K562 (cell line): ENCODE measurements around the gene NRXN3. TPM values are rescaled to one million over a fixed set of nuclear protein-coding genes. Genes with fewer than 3 reads are reported as not detected.

ENCODE experiments used
- ATAC-seq: fragments of 200-7000 bp; cut with Tn5 transposase; 3 replicates; pipeline ENCODE4 v1.9.1; 2020; ENCODE audit warnings: moderate library complexity
- BruUV-seq: library from RNA; stranded (reverse); fragments of 400-500 nt; replicated peaks from 2 replicates; lab custom pipeline; 2021; lab: Mats Ljungman, UMichigan
- CTCF ChIA-PET: fragments of 300-600 bp; formaldehyde crosslinking; extraction: SDS; loops from one replicate; lab custom pipeline; 2021; ENCODE audit warnings: low intra/inter-chr PET ratio; lab: Yijun Ruan, JAX
- POLR2A ChIA-PET: fragments of 300-600, 350-650 bp; sonication (Branson Sonifier 250); formaldehyde crosslinking; extraction: SDS; loops from one replicate; lab custom pipeline; 2021; ENCODE audit warnings: antibody characterized with exemption, inconsistent platforms; lab: Yijun Ruan, JAX
- DNase-seq, 4 experiments: peaks; one replicate each; pipeline versions ENCODE4 v3.0.0 to v3.0.0-alpha.2; 2011 to 2018; ENCODE audit warnings: low spot score in 3 of 4, mixed read lengths in 3 of 4; ENCODE audit errors: extremely low read depth in 1 of 4
- FAIRE-seq: peaks from 2 replicates; lab custom pipeline; 2011; peaks lifted over from hg19 to GRCh38; lab: Jason Lieb, UNC
- H2AFZ ChIP-seq: 2 replicates; pipeline ENCODE4 v1.6.0; 2011; ENCODE audit warnings: low read depth, low read length, control low read depth, inconsistent platforms
- H3K27ac ChIP-seq: fragments of 200-600 bp; 3 replicates; pipeline ENCODE4 v1.8.0; 2011; ENCODE audit warnings: low read depth, mild to moderate bottlenecking, control low read depth, inconsistent platforms, low read length, moderate library complexity, mixed read lengths; ENCODE audit errors: extremely low read depth
- H3K27me3 ChIP-seq, 2 experiments: fragments of 300-600 bp in 1 of 2; 2 replicates in 1 of 2; 3 replicates in 1 of 2; pipeline versions ENCODE4 v1.6.0 to v1.8.0; 2011; ENCODE audit warnings: inconsistent platforms in 2 of 2, low read length in 2 of 2, mild to moderate bottlenecking in 1 of 2, mixed read lengths in 1 of 2, moderate library complexity in 1 of 2; ENCODE audit not compliant: control insufficient read depth in 2 of 2, insufficient read depth in 2 of 2
- H3K36me3 ChIP-seq: fragments of 300-600 bp; 3 replicates; pipeline ENCODE4 v1.8.0; 2011; ENCODE audit warnings: mild to moderate bottlenecking, low read length, inconsistent platforms; ENCODE audit not compliant: control insufficient read depth, insufficient read depth
- H3K4me1 ChIP-seq, 2 experiments: fragments of 200-600 bp in 1 of 2; replicated peaks in 1 of 2; 2 replicates in 1 of 2; 3 replicates in 1 of 2; pipeline versions ENCODE4 v1.5.1 to v1.8.0; 2011; ENCODE audit warnings: inconsistent platforms in 2 of 2, low read length in 2 of 2, mild to moderate bottlenecking in 1 of 2, mixed read lengths in 1 of 2, moderate library complexity in 1 of 2; ENCODE audit not compliant: control insufficient read depth in 2 of 2, insufficient read depth in 2 of 2
- H3K4me2 ChIP-seq: 2 replicates; pipeline ENCODE4 v1.6.1; 2011; ENCODE audit warnings: low read length, control low read depth, inconsistent platforms, mixed read lengths; ENCODE audit not compliant: insufficient read depth
- H3K4me3 ChIP-seq: fragments of 200-600 bp; sonication (generic), shearing (Covaris generic); 2 replicates; pipeline ENCODE4 v1.5.1; 2016; ENCODE audit warnings: control low read depth, inconsistent platforms
- H3K79me2 ChIP-seq: fragments of 200-600 bp; 3 replicates; pipeline ENCODE4 v1.8.0; 2011; ENCODE audit warnings: low read length, inconsistent platforms; ENCODE audit not compliant: control insufficient read depth, insufficient read depth
- H3K9ac ChIP-seq, 2 experiments: 2 replicates each; pipeline versions ENCODE4 v1.6.0 to v1.6.1; 2011; ENCODE audit warnings: low read depth in 2 of 2, low read length in 2 of 2, control low read depth in 1 of 2, inconsistent platforms in 1 of 2, mild to moderate bottlenecking in 1 of 2, mixed read lengths in 1 of 2; ENCODE audit not compliant: insufficient read depth in 1 of 2
- H3K9me1 ChIP-seq: one replicate; pipeline ENCODE4 v1.6.0; 2011; ENCODE audit warnings: inconsistent platforms, mild to moderate bottlenecking, low read length, moderate library complexity; ENCODE audit not compliant: control insufficient read depth, insufficient read depth
- H3K9me3 ChIP-seq: replicated peaks from 2 replicates; pipeline ENCODE4 v1.5.1; 2011; ENCODE audit warnings: low read depth, low read length, inconsistent platforms; ENCODE audit not compliant: control insufficient read depth, insufficient read depth
- H4K20me1 ChIP-seq: replicated peaks from 2 replicates; pipeline ENCODE4 v1.6.1; 2011; ENCODE audit warnings: low read length, inconsistent platforms, mixed read lengths; ENCODE audit not compliant: control insufficient read depth, insufficient read depth
- BRD9 ChIP-seq: fragments of 450-650 bp; IDR thresholded peaks from 2 replicates; pipeline ENCODE4 v1.6.1; 2018; ENCODE audit warnings: low read depth; ENCODE audit not compliant: partially characterized antibody
- CBFA2T3 ChIP-seq: fragments of 450-650 bp; IDR thresholded peaks from 2 replicates; pipeline ENCODE4 v1.6.1; 2017
- ELF1 ChIP-seq: fragments of 200-800 bp; sonication (Bioruptor generic); IDR thresholded peaks from 2 replicates; pipeline ENCODE4 v1.6.1; 2016; ENCODE audit warnings: missing genetic modification characterization, missing compliant biosample characterization
- GABPB1 ChIP-seq: sonication (generic); formaldehyde crosslinking; IDR thresholded peaks from 2 replicates; pipeline ENCODE4 v1.8.0; 2022; ENCODE audit warnings: mild to moderate bottlenecking, missing genetic modification reagents
- JUND ChIP-seq, 2 experiments: IDR thresholded peaks; 2 replicates in 1 of 2; 3 replicates in 1 of 2; pipeline ENCODE4 v1.6.1; 2011; ENCODE audit warnings: borderline replicate concordance in 2 of 2, low read depth in 2 of 2, low read length in 2 of 2, improper control_type of control experiment in 1 of 2, missing biosample characterization in 1 of 2, missing genetic modification characterization in 1 of 2, missing genetic modification reagents in 1 of 2
- KLF10 ChIP-seq: fragments of 250-450 bp; sonication (Bioruptor Pico); IDR thresholded peaks from 2 replicates; pipeline ENCODE4 v1.6.1; 2021; ENCODE audit warnings: matching md5 sums
- NCOA6 ChIP-seq: fragments of 450-650 bp; IDR thresholded peaks from 2 replicates; pipeline ENCODE4 v1.6.1; 2017; ENCODE audit warnings: mild to moderate bottlenecking
- NUFIP1 ChIP-seq: fragments of 450-650 bp; IDR thresholded peaks from 2 replicates; pipeline ENCODE4 v1.6.1; 2018; ENCODE audit not compliant: partially characterized antibody
- OTX1 ChIP-seq: fragments of 450-650 bp; formaldehyde crosslinking; IDR thresholded peaks from 2 replicates; pipeline ENCODE4 v1.4.0; 2022; ENCODE audit warnings: mild to moderate bottlenecking
- PHB ChIP-seq: fragments of 250-450 bp; sonication (Bioruptor Pico); IDR thresholded peaks from 2 replicates; pipeline ENCODE4 v1.5.0; 2021
- SFPQ ChIP-seq: fragments of 200-400 bp; formaldehyde crosslinking; IDR thresholded peaks from 2 replicates; pipeline ENCODE4 v1.6.1; 2017; ENCODE audit warnings: mild to moderate bottlenecking, low read depth, low read length, moderate library complexity
- SMAD3 ChIP-seq: fragments of 450-650 bp; formaldehyde crosslinking; conservative IDR thresholded peaks from 2 replicates; pipeline ENCODE4 v1.4.0; 2020; ENCODE audit warnings: mild to moderate bottlenecking
- SMARCC2 ChIP-seq: fragments of 450-650 bp; IDR thresholded peaks from 2 replicates; pipeline ENCODE4 v1.6.1; 2017; ENCODE audit warnings: antibody characterized with exemption, moderate library complexity, mild to moderate bottlenecking, low read depth
- SMC3 ChIP-seq: conservative IDR thresholded peaks from 2 replicates; pipeline ENCODE4 v1.6.1; 2011; ENCODE audit warnings: low read depth, low read length, improper control_type of control experiment; ENCODE audit not compliant: insufficient read depth
- TAF1 ChIP-seq: IDR thresholded peaks from 2 replicates; pipeline ENCODE4 v1.6.1; 2011; ENCODE audit warnings: mild to moderate bottlenecking, low read length, moderate library complexity; ENCODE audit not compliant: insufficient read depth, control insufficient read depth, severe bottlenecking; ENCODE audit errors: extremely low read depth
- TSC22D4 ChIP-seq: fragments of 450-650 bp; IDR thresholded peaks from 2 replicates; pipeline ENCODE4 v1.6.1; 2016; ENCODE audit warnings: missing genetic modification characterization, missing biosample characterization, control low read depth
- ZFP91 ChIP-seq: sonication (generic); formaldehyde crosslinking; IDR thresholded peaks from 2 replicates; pipeline ENCODE4 v1.8.0; 2022; ENCODE audit warnings: mild to moderate bottlenecking, missing genetic modification reagents
- ZNF445 ChIP-seq: fragments of 250-450 bp; sonication (Bioruptor Pico); IDR thresholded peaks from 2 replicates; pipeline ENCODE4 v1.4.0; 2020; ENCODE audit warnings: low read depth, mild to moderate bottlenecking, moderate library complexity
- ZNF75A ChIP-seq: fragments of 450-650 bp; formaldehyde crosslinking; IDR thresholded peaks from 2 replicates; pipeline ENCODE4 v1.4.0; 2020; ENCODE audit warnings: mild to moderate bottlenecking
- ZZZ3 ChIP-seq: fragments of 450-650 bp; IDR thresholded peaks from 2 replicates; pipeline ENCODE4 v1.6.1; 2016; ENCODE audit warnings: antibody characterized with exemption, mild to moderate bottlenecking, moderate library complexity
- WGBS: fragments of 100-300 bp; shearing (Covaris generic); methylation state at CpG from one replicate; pipeline ENCODE4 v1.1.6; 2016; ENCODE audit warnings: low coverage, mixed read lengths; ENCODE audit not compliant: insufficient coverage; ENCODE audit errors: missing lambda C conversion rate; 5-methylcytosine and 5-hydroxymethylcytosine counted together
- in situ Hi-C: fragments of 300-500 bp; cut with MboI; formaldehyde crosslinking; loops from 4 replicates; pipeline ENCODE4 v1.15.0; 2018; ENCODE audit warnings: inconsistent platforms, mixed read lengths
- intact Hi-C: fragments of 100-400 bp; cut with micrococcal nuclease; formaldehyde crosslinking; loops from 2 replicates; pipeline ENCODE4 v1.14.2; 2022
- polyA plus RNA-seq, 8 experiments: library from polyadenylated mRNA; depleted of rRNA in 4 of 8; stranded (reverse) in 5 of 8; unstranded in 3 of 8; fragments of >200 nt; fragmentation: Nextera tagmentation in 2 of 8; fragmentation: Illumina TruSeq in 1 of 8; extraction: Ambion mirVana in 2 of 8; extraction: Trizol in 1 of 8; gene quantifications; 2 replicates each; pipeline versions ENCODE4 v1.2.1 to v1.2.3, GENCODE V29; 2011 to 2014; ENCODE audit warnings: inconsistent platforms in 1 of 8, missing spikeins in 1 of 8
- total RNA-seq, 7 experiments: library from RNA; depleted of rRNA in 6 of 7; stranded (reverse); fragments of >200 nt in 6 of 7; fragmentation: Illumina TruSeq in 2 of 7; extraction: Trizol in 2 of 7; gene quantifications; 2 replicates each; pipeline versions ENCODE4 v1.2.1 to v1.2.3, GENCODE V29; 2011 to 2021; ENCODE audit warnings: low replicate concordance in 1 of 7

The NRXN3 gene
- total and polyA plus RNA-seq, 9 of the 15 experiments (the other 6 are each of a cell fraction or from before 2014, with no cell fraction given), result 0.09 TPM; not detected in 8

- no peak for TF ChIP-seq TSC22D4 (tag)
Observed at GRCh38 chr14:79321070-79321469, 1150.9 kb downstream of the NRXN3 start (continued).

- no peaks in the 10 kb centered on the region for H4K20me1 ChIP-seq
- H2AFZ ChIP-seq, result no peak overlapping the region
- no peak overlapping the region for H3K27ac ChIP-seq
- no TSS peak for BruUV-seq
- H3K4me3 ChIP-seq, result no peak overlapping the region
- H3K4me2 ChIP-seq, result no peak overlapping the region
- H3K27me3 ChIP-seq, result no peaks in the 10 kb centered on the region
- H3K36me3 ChIP-seq, result no peaks in the 10 kb centered on the region
- no peak for DNase-seq
- H3K4me1 ChIP-seq, result no peaks in the 10 kb centered on the region
- no peak overlapping the region for H3K9ac ChIP-seq
- FAIRE-seq, result no peak
- in situ Hi-C loops (no loop called here), intact Hi-C loops (no loop called here)
- 0% methylated on average over 2 of the region's 2 CpGs for WGBS
- no peaks in the 10 kb centered on the region for H3K79me2 ChIP-seq
- ChIA-PET CTCF (no interaction called here), POLR2A (no interaction called here)
- ATAC-seq, result no peak
- H3K9me1 ChIP-seq, result no peaks in the 10 kb centered on the region
- no peaks in the 10 kb centered on the region for H3K9me3 ChIP-seq
- TF ChIP-seq JUND (IDR thresholded peaks at IDR 0.05; ENCODE audit: borderline replicate concordance, low read depth, low read length) (no peak), JUND (tag; IDR thresholded peaks at IDR 0.05; ENCODE audit: borderline replicate concordance, low read depth, low read length) (no peak), BRD9 (no peak), ZFP91 (CRISPR knock-in tag) (no peak), GABPB1 (no peak), SMC3 (no peak), CBFA2T3 (no peak), SMAD3 (CRISPR knock-in tag) (no peak), OTX1 (CRISPR knock-in tag) (no peak), PHB (no peak), ZZZ3 (no peak), ELF1 (no peak), NUFIP1 (no peak), TAF1 (no peak), SFPQ (no peak), ZNF75A (no peak), ZNF445 (CRISPR knock-in tag) (no peak), NCOA6 (no peak), SMARCC2 (no peak), KLF10 (CRISPR knock-in tag) (no peak)
Observed at GRCh38 chr14:79325071-79325470, 1154.9 kb downstream of the NRXN3 start.
